AG08395 (cell line): ENCODE measurements around the gene BTN3A1.
"Not testable (repeated sequence)": the region's sequence is repeated elsewhere in the genome, so short reads cannot be mapped to it uniquely, and the experiment has no call there.

Experiments used
- DNase-seq: peaks from one replicate; pipeline ENCODE4 v3.0.0; 2012; ENCODE audit warnings: mixed read lengths, low spot score

Gene BTN3A1

GRCh38 chr6:26415036-26415614, 13.1 kb downstream of the BTN3A1 start:
- DNase-seq = no peak

GRCh38 chr6:26415791-26416190, 13.7 kb downstream of the BTN3A1 start:
- DNase-seq = peak; percentile 6

GRCh38 chr6:26416288-26416687, 14.2 kb downstream of the BTN3A1 start:
- no peak for DNase-seq

GRCh38 chr6:26418077-26418476, 16.0 kb downstream of the BTN3A1 start:
- DNase-seq = not testable (repeated sequence)

- not testable (repeated sequence) for DNase-seq
Measured at GRCh38 chr6:26418795-26419194, 16.7 kb downstream of the BTN3A1 start.

GRCh38 chr6:26420688-26421171, 18.7 kb downstream of the BTN3A1 start:
- no peak for DNase-seq

GRCh38 chr6:26421259-26422144, 19.4 kb downstream of the BTN3A1 start:
- peak; percentile 95 for DNase-seq

GRCh38 chr6:26422329-26422728, 20.3 kb downstream of the BTN3A1 start:
- DNase-seq = no peak

GRCh38 chr6:26426691-26427450, 24.8 kb downstream of the BTN3A1 start:
- no peak for DNase-seq

- DNase-seq = no peak
Measured at GRCh38 chr6:26427451-26427809, 25.4 kb downstream of the BTN3A1 start.

- no peak for DNase-seq
Measured at GRCh38 chr6:26428206-26428605, 26.1 kb downstream of the BTN3A1 start.

- no peak for DNase-seq
Measured at GRCh38 chr6:26430787-26431186, 28.7 kb downstream of the BTN3A1 start.

- DNase-seq = peak; percentile 52
Measured at GRCh38 chr6:26431258-26432172, 29.4 kb downstream of the BTN3A1 start.

GRCh38 chr6:26432627-26433201, 30.6 kb downstream of the BTN3A1 start:
- no peak for DNase-seq

GRCh38 chr6:26433680-26434079, 31.6 kb downstream of the BTN3A1 start:
- DNase-seq = not testable (repeated sequence)

- DNase-seq = no peak
Measured at GRCh38 chr6:26436018-26436417, 33.9 kb downstream of the BTN3A1 start.

- DNase-seq = no peak
Measured at GRCh38 chr6:26437550-26437949, 35.5 kb downstream of the BTN3A1 start.

- DNase-seq = no peak
Measured at GRCh38 chr6:26438000-26438399, 35.9 kb downstream of the BTN3A1 start.

- DNase-seq = no peak
Measured at GRCh38 chr6:26439151-26440125, 37.4 kb downstream of the BTN3A1 start.

- no peak for DNase-seq
Measured at GRCh38 chr6:26440977-26441358, 38.9 kb downstream of the BTN3A1 start.
